WTC11 (cell line): Measurements from ENCODE around the gene ALG14. TPM values are rescaled to one million over a fixed set of nuclear protein-coding genes. Genes with fewer than 3 reads are reported as not detected.
"Not testable (repeated sequence)": the region's sequence is repeated elsewhere in the genome, so short reads cannot be mapped to it uniquely, and the experiment has no call there.

Experiments
- ATAC-seq: fragments of 200-7000 bp; cut with Tn5 transposase; 2 replicates; pipeline ENCODE4 v1.10.0; 2021; ENCODE audit warnings: mild to moderate bottlenecking, moderate library complexity
- CTCF ChIA-PET: fragments of 300-600 bp; sonication (Branson Sonifier 250); formaldehyde crosslinking; loops from one replicate; lab custom pipeline; 2021; ENCODE audit warnings: antibody characterized with exemption; lab: Charles Lee
- POLR2A ChIA-PET: fragments of 350-600 bp; sonication (Branson Sonifier 250); formaldehyde crosslinking; loops from one replicate; lab custom pipeline; 2021; ENCODE audit warnings: antibody characterized with exemption; lab: Charles Lee
- DNase-seq: peaks from one replicate; pipeline ENCODE4 v3.0.0; 2021; ENCODE audit warnings: low spot score
- H3K27ac Mint-ChIP-seq: 2 replicates; pipeline ENCODE4 v1.8.0; 2021; ENCODE audit warnings: mixed read lengths
- H3K27me3 Mint-ChIP-seq: 2 replicates; pipeline ENCODE4 v1.8.0; 2021; ENCODE audit warnings: low read depth, mild to moderate bottlenecking, moderate library complexity, mixed read lengths
- H3K36me3 Mint-ChIP-seq: 2 replicates; pipeline ENCODE4 v1.8.0; 2021; ENCODE audit warnings: mixed read lengths
- H3K4me1 Mint-ChIP-seq: 2 replicates; pipeline ENCODE4 v1.8.0; 2022; ENCODE audit warnings: mixed read lengths
- H3K4me3 Mint-ChIP-seq: 2 replicates; pipeline ENCODE4 v1.8.0; 2021; ENCODE audit warnings: mild to moderate bottlenecking, moderate library complexity, mixed read lengths
- H3K9me3 Mint-ChIP-seq: 2 replicates; pipeline ENCODE4 v1.8.0; 2021; ENCODE audit warnings: mixed read lengths
- AR ChIP-seq: fragments of 250-450 bp; sonication (Bioruptor Pico); IDR thresholded peaks from 2 replicates; pipeline ENCODE4 v1.9.0; 2021; ENCODE audit warnings: mild to moderate bottlenecking
- CTCF ChIP-seq: fragments of 200-600 bp; IDR thresholded peaks from 2 replicates; pipeline ENCODE4 v1.8.0; 2022; ENCODE audit warnings: antibody characterized with exemption
- ETV6 ChIP-seq: sonication (generic); formaldehyde crosslinking; IDR thresholded peaks from 2 replicates; pipeline ENCODE4 v1.8.1; 2022; ENCODE audit warnings: mild to moderate bottlenecking, missing genetic modification reagents
- NFYB ChIP-seq: sonication (generic); formaldehyde crosslinking; conservative IDR thresholded peaks from 2 replicates; pipeline ENCODE4 v1.8.0; 2022; ENCODE audit warnings: low read depth, missing genetic modification reagents
- SP1 ChIP-seq: sonication (generic); formaldehyde crosslinking; conservative IDR thresholded peaks from 2 replicates; pipeline ENCODE4 v1.8.1; 2022; ENCODE audit warnings: missing genetic modification reagents
- STAT6 ChIP-seq: sonication (generic); formaldehyde crosslinking; conservative IDR thresholded peaks from 2 replicates; pipeline ENCODE4 v1.8.1; 2023; ENCODE audit warnings: mild to moderate bottlenecking, low read depth, missing genetic modification reagents, moderate library complexity
- TEAD1 ChIP-seq: sonication (generic); formaldehyde crosslinking; IDR thresholded peaks from 2 replicates; pipeline ENCODE4 v1.8.0; 2022; ENCODE audit warnings: mild to moderate bottlenecking, missing genetic modification reagents
- USF1 ChIP-seq: sonication (generic); formaldehyde crosslinking; IDR thresholded peaks from 2 replicates; pipeline ENCODE4 v1.8.0; 2022; ENCODE audit warnings: mild to moderate bottlenecking, missing genetic modification reagents
- ZNF121 ChIP-seq: sonication (generic); formaldehyde crosslinking; IDR thresholded peaks from 2 replicates; pipeline ENCODE4 v1.8.0; 2023; ENCODE audit warnings: missing genetic modification reagents
- ZNF512 ChIP-seq: sonication (generic); formaldehyde crosslinking; IDR thresholded peaks from 2 replicates; pipeline ENCODE4 v1.8.1; 2022; ENCODE audit warnings: missing genetic modification reagents, borderline replicate concordance
- total RNA-seq: library from RNA; stranded (reverse); gene quantifications from 3 replicates; pipeline ENCODE4 v1.2.3, GENCODE V29; 2021

ALG14 gene
- total RNA-seq, 1 experiment from 2014 or later = 2.3 TPM

- H3K9me3 Mint-ChIP-seq, POLR2A ChIA-PET, H3K27me3 Mint-ChIP-seq, H3K4me1 Mint-ChIP-seq, H3K36me3 Mint-ChIP-seq, DNase-seq, ATAC-seq, H3K4me3 Mint-ChIP-seq, H3K27ac Mint-ChIP-seq, CTCF ChIA-PET: not testable (repeated sequence)
- 0 out of 2 replicates have a peak, but pooled peaks have one; percentile 3 for TF ChIP-seq ZNF121
Measured at GRCh38 chr1:95047624-95048023, 25.1 kb downstream of the ALG14 start.

- DNase-seq (no peak), ATAC-seq (no peak)
- ChIA-PET POLR2A (interaction anchor here (0.6 kb wide), 1 partner anchor 9 kb away, joined by 5 read pairs; no protein-coding TSS in a partner anchor), CTCF (no interaction called here)
- H3K4me3 Mint-ChIP-seq = no peak overlapping the region
- H3K27ac Mint-ChIP-seq = no peak overlapping the region
- H3K9me3 Mint-ChIP-seq = no peaks in the 10 kb centered on the region
- H3K4me1 Mint-ChIP-seq = no peaks in the 10 kb centered on the region
- no peaks in the 10 kb centered on the region for H3K36me3 Mint-ChIP-seq
- no peaks in the 10 kb centered on the region for H3K27me3 Mint-ChIP-seq
- TF ChIP-seq SP1 (CRISPR knock-in tag) (no peak), NFYB (no peak), USF1 (no peak), STAT6 (CRISPR knock-in tag) (no peak), TEAD1 (CRISPR knock-in tag) (no peak)
Measured at GRCh38 chr1:95046359-95046758, 26.4 kb downstream of the ALG14 start.

GRCh38 chr1:95043141-95043980 lies 29.4 kb downstream of the ALG14 start:
- no peaks in the 10 kb centered on the region for H3K9me3 Mint-ChIP-seq
- no peak overlapping the region for H3K4me3 Mint-ChIP-seq
- no peaks in the 10 kb centered on the region for H3K4me1 Mint-ChIP-seq
- H3K36me3 Mint-ChIP-seq = no peaks in the 10 kb centered on the region
- no peak overlapping the region for H3K27ac Mint-ChIP-seq
- H3K27me3 Mint-ChIP-seq = no peaks in the 10 kb centered on the region
- DNase-seq = peak; percentile 87
- POLR2A ChIA-PET = interaction anchor here (1.0 kb wide), 1 partner anchor 115 kb away, joined by 3 read pairs; no protein-coding TSS in a partner anchor
- TF ChIP-seq ETV6 (CRISPR knock-in tag) (0 out of 2 replicates have a peak, but pooled peaks have one; percentile 36), CTCF (peak; percentile 97), AR (no peak), ZNF512 (CRISPR knock-in tag) (peak; percentile 68; the same call in 1 of the 2 replicates)
- TF ChIP-seq, all 79 proteins: peak for 3
- ATAC-seq = peak; percentile 95
- CTCF ChIA-PET = interaction anchor here (0.5 to 1.6 kb wide), 70 partner anchors 10 to 562 kb away, joined by 3 to 140 read pairs (median 5); partner anchors contain the start of genes ALG14, CNN3, RWDD3 and SLC44A3
